ENCODE results near the gene USP51.
"Not testable (repeated sequence)": the region's sequence is repeated elsewhere in the genome, so short reads cannot be mapped to it uniquely, and the experiment has no call there.

USP51 gene

GRCh38 chrX:55489314-55490009 lies at the start of gene USP51:
Gene USP51, minus strand, starts transcription at chrX:55489848. Its CDS starts 909 bp downstream, at chrX:55488939.
- DNase-seq = peak; percentile 5

GRCh38 chrX:55524487-55524886 lies 34.8 kb upstream of the USP51 start:
- no peak for DNase-seq

GRCh38 chrX:55523356-55523755 lies 33.7 kb upstream of the USP51 start:
- DNase-seq = no peak

- DNase-seq = no peak
These were observed 33.1 kb upstream of the USP51 start for GRCh38 chrX:55522596-55523276.

GRCh38 chrX:55521687-55522086 lies 32.0 kb upstream of the USP51 start:
- DNase-seq = no peak

GRCh38 chrX:55516794-55517481 lies 27.3 kb upstream of the USP51 start:
- DNase-seq = not testable (repeated sequence)

- DNase-seq = not testable (repeated sequence)
These were observed 23.5 kb upstream of the USP51 start for GRCh38 chrX:55513045-55513737.

GRCh38 chrX:55508410-55509152 lies 18.9 kb upstream of the USP51 start:
- not testable (repeated sequence) for DNase-seq

GRCh38 chrX:55507699-55508098 lies 18.1 kb upstream of the USP51 start:
- not testable (repeated sequence) for DNase-seq

- not testable (repeated sequence) for DNase-seq
These were observed 17.4 kb upstream of the USP51 start for GRCh38 chrX:55507010-55507409.

GRCh38 chrX:55490974-55491373 lies 1.3 kb upstream of the USP51 start:
- DNase-seq = no peak

GRCh38 chrX:55490121-55490520 lies 473 bp upstream of the USP51 start:
- no peak for DNase-seq

GRCh38 chrX:55488593-55489313 lies 895 bp downstream of the USP51 start:
- peak; percentile 55 for DNase-seq

GRCh38 chrX:55488006-55488592 lies 1.5 kb downstream of the USP51 start:
- DNase-seq = no peak

GRCh38 chrX:55487143-55487542 lies 2.5 kb downstream of the USP51 start:
- DNase-seq = no peak

- no peak for DNase-seq
These were observed 2.9 kb downstream of the USP51 start for GRCh38 chrX:55486736-55487135.

- DNase-seq = no peak
These were observed 4.7 kb downstream of the USP51 start for GRCh38 chrX:55484948-55485347.

- no peak for DNase-seq
These were observed 9.1 kb downstream of the USP51 start for GRCh38 chrX:55480390-55481062.

- DNase-seq = not testable (repeated sequence)
These were observed 9.7 kb downstream of the USP51 start for GRCh38 chrX:55479956-55480355.

GRCh38 chrX:55465791-55466190 lies 23.9 kb downstream of the USP51 start:
- DNase-seq = not testable (repeated sequence)

GRCh38 chrX:55465108-55465507 lies 24.5 kb downstream of the USP51 start:
- not testable (repeated sequence) for DNase-seq

All from activated CD4-positive, alpha-beta T cell treated with anti-CD3 and anti-CD28 coated beads for 48 hours (primary cell).